HEK293 (cell line): ENCODE measurements around the gene DAAM1.

ENCODE experiments used
- CTCF ChIA-PET: fragments of 350-600 bp; formaldehyde crosslinking; extraction: SDS; loops from one replicate; lab custom pipeline; 2021; ENCODE audit warnings: antibody characterized with exemption; lab: Yijun Ruan, JAX
- POLR2A ChIA-PET: fragments of 300-600 bp; formaldehyde crosslinking; extraction: SDS; loops from one replicate; lab custom pipeline; 2020; ENCODE audit warnings: antibody characterized with exemption, inconsistent platforms; lab: Yijun Ruan, JAX
- H3K27ac ChIP-seq: fragments of 200-500 bp; sonication (Bioruptor generic); 2 replicates; pipeline ENCODE4 v1.5.1; 2014; ENCODE audit warnings: low read depth, low read length, control low read depth, inconsistent platforms; ENCODE audit errors: extremely low read depth
- H3K36me3 ChIP-seq, 2 experiments: fragments of 200-500 bp in 1 of 2; sonication (Bioruptor generic) in 1 of 2; 1 replicate in 1 of 2; 2 replicates in 1 of 2; pipeline ENCODE4 v1.5.1; 2014 to 2017; ENCODE audit warnings: inconsistent platforms in 2 of 2, low read length in 2 of 2; ENCODE audit not compliant: control insufficient read depth in 2 of 2, insufficient read depth in 1 of 2
- H3K4me1 ChIP-seq: fragments of 200-500 bp; sonication (Bioruptor generic); 2 replicates; pipeline ENCODE4 v1.5.1; 2014; ENCODE audit warnings: mild to moderate bottlenecking, low read length, inconsistent platforms; ENCODE audit not compliant: control insufficient read depth, insufficient read depth
- H3K4me3 ChIP-seq: 2 replicates; pipeline ENCODE4 v1.5.1; 2011; ENCODE audit warnings: low read depth, mild to moderate bottlenecking, control low read depth, low read length, moderate library complexity
- H3K9me3 ChIP-seq: fragments of 200-500 bp; sonication (Bioruptor generic); 2 replicates; pipeline ENCODE4 v1.5.1; 2014; ENCODE audit warnings: low read depth, low read length, inconsistent platforms; ENCODE audit not compliant: control insufficient read depth, insufficient read depth
- PRDM1 ChIP-seq: fragments of 450-650 bp; formaldehyde crosslinking; IDR thresholded peaks from 2 replicates; pipeline ENCODE4; 2016; ENCODE audit warnings: missing biosample characterization, missing genetic modification characterization
- REST ChIP-seq: fragments of 450-650 bp; formaldehyde crosslinking; IDR thresholded peaks from 2 replicates; pipeline ENCODE4 v1.5.1; 2016; ENCODE audit warnings: missing biosample characterization, missing genetic modification characterization
- ZBTB17 ChIP-seq: fragments of 450-650 bp; formaldehyde crosslinking; IDR thresholded peaks from 2 replicates; pipeline ENCODE4 v1.5.1; 2016; ENCODE audit warnings: missing biosample characterization, missing genetic modification characterization
- ZBTB20 ChIP-seq: fragments of 450-650 bp; formaldehyde crosslinking; IDR thresholded peaks from 2 replicates; pipeline ENCODE4 v1.5.1; 2016; ENCODE audit warnings: missing biosample characterization, missing genetic modification characterization
- ZBTB26 ChIP-seq: fragments of 450-650 bp; formaldehyde crosslinking; optimal IDR thresholded peaks from 2 replicates; pipeline ENCODE3; 2016; ENCODE audit warnings: missing biosample characterization, mild to moderate bottlenecking, missing genetic modification characterization
- ZNF10 ChIP-seq: fragments of 450-650 bp; formaldehyde crosslinking; IDR thresholded peaks from 2 replicates; pipeline ENCODE4 v1.5.1; 2017; ENCODE audit warnings: missing biosample characterization, missing genetic modification characterization
- ZNF112 ChIP-seq: fragments of 450-650 bp; formaldehyde crosslinking; IDR thresholded peaks from 2 replicates; pipeline ENCODE4 v1.5.0; 2017; ENCODE audit warnings: missing biosample characterization, missing genetic modification characterization
- ZNF138 ChIP-seq: fragments of 450-650 bp; formaldehyde crosslinking; IDR thresholded peaks from 2 replicates; pipeline ENCODE4 v1.5.1; 2016; ENCODE audit warnings: missing biosample characterization, missing genetic modification characterization, borderline replicate concordance
- ZNF155 ChIP-seq: fragments of 450-650 bp; formaldehyde crosslinking; IDR thresholded peaks from 2 replicates; pipeline ENCODE4 v1.5.1; 2016; ENCODE audit warnings: missing biosample characterization, missing genetic modification characterization
- ZNF223 ChIP-seq: fragments of 450-650 bp; formaldehyde crosslinking; IDR thresholded peaks from 2 replicates; pipeline ENCODE4 v1.5.1; 2016; ENCODE audit warnings: missing biosample characterization, missing genetic modification characterization
- ZNF335 ChIP-seq: fragments of 450-650 bp; formaldehyde crosslinking; conservative IDR thresholded peaks from 2 replicates; pipeline ENCODE4 v1.5.1; 2016; ENCODE audit warnings: missing biosample characterization, missing genetic modification characterization
- ZNF354C ChIP-seq: fragments of 450-650 bp; formaldehyde crosslinking; IDR thresholded peaks from 2 replicates; pipeline ENCODE4 v1.5.1; 2016; ENCODE audit warnings: missing biosample characterization, missing genetic modification characterization, low read depth, borderline replicate concordance
- ZNF398 ChIP-seq: fragments of 450-650 bp; formaldehyde crosslinking; IDR thresholded peaks from 2 replicates; pipeline ENCODE4 v1.5.1; 2017; ENCODE audit warnings: missing biosample characterization, missing genetic modification characterization
- ZNF416 ChIP-seq: fragments of 450-650 bp; formaldehyde crosslinking; IDR thresholded peaks from 2 replicates; pipeline ENCODE4 v1.5.1; 2016; ENCODE audit warnings: missing biosample characterization, missing genetic modification characterization
- ZNF426 ChIP-seq: fragments of 450-650 bp; formaldehyde crosslinking; IDR thresholded peaks from 2 replicates; pipeline ENCODE4 v1.5.1; 2017; ENCODE audit warnings: missing biosample characterization, missing genetic modification characterization, mild to moderate bottlenecking, inconsistent platforms, moderate library complexity
- ZNF510 ChIP-seq: fragments of 450-650 bp; formaldehyde crosslinking; IDR thresholded peaks from 2 replicates; pipeline ENCODE4 v1.5.1; 2018; ENCODE audit warnings: mild to moderate bottlenecking, missing genetic modification characterization, missing biosample characterization; ENCODE audit not compliant: insufficient replicate concordance
- ZNF692 ChIP-seq: fragments of 450-650 bp; formaldehyde crosslinking; IDR thresholded peaks from 2 replicates; pipeline ENCODE4 v1.5.1; 2016; ENCODE audit warnings: missing biosample characterization, missing genetic modification characterization
- ZNF747 ChIP-seq: fragments of 450-650 bp; formaldehyde crosslinking; IDR thresholded peaks from 2 replicates; pipeline ENCODE4 v1.5.1; 2016; ENCODE audit warnings: missing biosample characterization, missing genetic modification characterization
- ZNF785 ChIP-seq: fragments of 450-650 bp; formaldehyde crosslinking; IDR thresholded peaks from 2 replicates; pipeline ENCODE4 v1.5.1; 2016; ENCODE audit warnings: missing biosample characterization, missing genetic modification characterization

The DAAM1 gene

GRCh38 chr14:59308673-59309072 is 120.2 kb downstream of the DAAM1 start (continued):
- TF ChIP-seq ZNF785 (tag by site-specific recombination): no peak
- TF ChIP-seq ZNF155 (tag by site-specific recombination): no peak
- no peak for TF ChIP-seq ZBTB20 (tag by site-specific recombination)
- no peak for TF ChIP-seq ZNF138 (tag by site-specific recombination)
- TF ChIP-seq ZNF747 (tag by site-specific recombination): no peak
- TF ChIP-seq ZBTB26 (tag by site-specific recombination): no peak
- TF ChIP-seq ZNF426 (tag by site-specific recombination): no peak
- no peak for TF ChIP-seq ZNF398
- TF ChIP-seq ZNF416 (tag by site-specific recombination): no peak

GRCh38 chr14:59309291-59309900 is 120.9 kb downstream of the DAAM1 start:
- POLR2A ChIA-PET: no interaction called here
- CTCF ChIA-PET: no interaction called here

More at GRCh38 chr14:59309291-59309900, 120.9 kb downstream of the DAAM1 start:
- peaks cover 24% of the 10 kb centered on the region for H3K4me1 ChIP-seq
- H3K27ac ChIP-seq: no peak overlapping the region
- H3K4me3 ChIP-seq: no peak overlapping the region
- no peaks in the 10 kb centered on the region for H3K36me3 ChIP-seq
- no peaks in the 10 kb centered on the region for H3K9me3 ChIP-seq
- TF ChIP-seq ZNF112 (tag by site-specific recombination) (no peak), PRDM1 (tag by site-specific recombination) (no peak), ZBTB17 (no peak), ZNF223 (no peak), ZNF335 (tag by site-specific recombination) (no peak), ZNF426 (tag by site-specific recombination) (no peak), ZNF354C (no peak), ZNF510 (tag by site-specific recombination) (no peak), ZNF10 (tag by site-specific recombination) (no peak), REST (no peak), ZNF138 (tag by site-specific recombination) (no peak), ZNF692 (no peak)
